ENCODE results near the gene EFHC1. TPM values are rescaled to one million over a fixed set of nuclear protein-coding genes. Genes with fewer than 3 reads are reported as not detected.

Gene EFHC1
- total RNA-seq, 1 experiment from 2014 or later = 13.2 TPM

DNA sequence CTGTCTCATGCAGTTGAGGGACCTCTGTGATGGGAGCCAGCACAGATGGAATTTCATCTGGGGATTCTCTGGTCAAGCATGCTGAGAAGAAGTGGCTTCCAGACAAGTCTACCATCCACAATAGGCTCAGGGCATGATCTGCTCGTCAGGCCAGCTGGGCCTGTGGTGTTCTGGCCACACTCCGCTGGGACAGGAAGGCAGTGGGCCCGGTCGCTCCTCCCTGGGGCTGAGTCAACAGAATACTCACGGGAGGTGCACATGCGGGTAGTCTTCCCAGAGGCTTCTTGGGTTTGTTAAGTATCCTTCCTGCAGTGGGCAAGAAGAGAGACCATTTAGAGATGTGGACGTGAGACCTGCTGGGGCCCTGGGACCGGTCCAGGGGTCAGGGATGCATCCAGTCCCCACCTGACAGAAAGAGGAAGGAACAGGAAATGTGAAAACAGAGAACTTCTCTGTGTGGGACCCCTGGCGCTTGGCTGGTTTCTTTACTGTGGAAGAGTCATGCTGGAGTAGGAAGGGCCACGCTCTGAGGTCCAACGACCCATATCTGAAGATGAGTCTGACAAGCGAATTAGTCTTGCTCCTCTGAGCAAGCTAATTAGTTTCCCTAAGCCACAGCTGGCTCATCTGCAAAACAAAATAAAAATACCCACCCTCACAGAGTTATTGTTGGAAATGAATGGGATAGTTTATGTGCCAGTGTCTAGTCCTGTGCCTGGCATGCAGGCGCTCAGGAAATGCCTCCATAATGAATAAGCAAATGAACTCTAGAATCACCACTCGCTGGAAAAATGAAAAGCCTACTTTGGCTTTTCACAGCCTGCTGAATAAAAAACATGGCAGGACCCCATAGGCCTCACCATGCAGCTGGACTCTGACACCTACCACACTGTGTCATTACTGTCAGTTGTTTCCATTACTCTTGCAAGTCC lies 89.4 kb downstream of the EFHC1 start:
- Histone ChIP-seq H2BK12ac (ENCODE audit: insufficient read length, low read depth, low read length) (no peak overlapping the region), H3K27me3 (ENCODE audit: insufficient read depth, low read length) (no peaks in the 10 kb centered on the region), H3K4ac (ENCODE audit: low read depth, low read length) (no peak overlapping the region), H2BK15ac (ENCODE audit: low read depth, low read length) (no peak overlapping the region), H2AFZ (ENCODE audit: low read length) (no peak overlapping the region), H4K91ac (ENCODE audit: insufficient read length, low read depth, low read length) (no peak overlapping the region), H4K8ac (replicated peaks; ENCODE audit: insufficient read length, low read depth, low read length) (no peak overlapping the region), H3T11ph (ENCODE audit: low read length) (no peak overlapping the region), H4K20me1 (ENCODE audit: control insufficient read depth, insufficient read depth, insufficient read length) (no peaks in the 10 kb centered on the region), H3K14ac (ENCODE audit: insufficient read depth, low read length) (no peak overlapping the region), H3K18ac (ENCODE audit: insufficient read length, low read depth, low read length) (no peak overlapping the region), H3K9me3 (ENCODE audit: control insufficient read depth, low read depth, low read length) (no peaks in the 10 kb centered on the region), H2BK5ac (ENCODE audit: insufficient read length, low read length) (no peak overlapping the region), H2BK20ac (ENCODE audit: low read depth, low read length, poor library complexity, severe bottlenecking) (no peak overlapping the region), H3K79me1 (ENCODE audit: insufficient read depth, low read depth, low read length, poor library complexity, severe bottlenecking) (no peaks in the 10 kb centered on the region), H3K56ac (ENCODE audit: insufficient read length, low read depth, low read length) (no peak overlapping the region), H3K23ac (ENCODE audit: insufficient read length, low read depth, low read length) (no peak overlapping the region), H3K9ac (ENCODE audit: extremely low read depth, insufficient read length, low read length) (no peak overlapping the region), H2AK5ac (ENCODE audit: insufficient read length, low read length) (no peak overlapping the region), H3K79me2 (ENCODE audit: insufficient read depth, low read length) (no peaks in the 10 kb centered on the region), H4K5ac (ENCODE audit: insufficient read length, low read depth, low read length) (no peak overlapping the region), H3K4me1 (ENCODE audit: insufficient read depth, low read length) (peaks cover 7% of the 10 kb centered on the region; the same call in 1 of the 2 replicates), H2BK120ac (ENCODE audit: low read depth, low read length, poor library complexity, severe bottlenecking) (no peak overlapping the region), H3K23me2 (ENCODE audit: insufficient read length, low read depth, low read length, poor library complexity, severe bottlenecking) (no peaks in the 10 kb centered on the region), H3K27ac (ENCODE audit: insufficient read length, low read depth, low read length) (no peak overlapping the region), H3K4me2 (ENCODE audit: insufficient read depth, insufficient read length, low read length) (no peak overlapping the region)
- Mint-ChIP-seq H3K9me3 (no peaks in the 10 kb centered on the region), H3K27ac (peak overlapping the region in 2 of 3 experiments; percentile 70 to 77; a peak in 3 of 7 replicates), H3K27me3 (ENCODE audit: low read depth) (no peaks in the 10 kb centered on the region), H3K36me3 (ENCODE audit: insufficient read depth in 1 of 3, low read depth in 3 of 3) (peaks cover 15 to 61% (median 38%) of the 10 kb centered on the region in 3 experiments; a peak in 6 of 7 replicates), H3K4me1 (peaks cover 35 to 40% of the 10 kb centered on the region in 2 experiments), H3K4me3 (no peak overlapping the region)
- TF ChIP-seq, protein P1, sequence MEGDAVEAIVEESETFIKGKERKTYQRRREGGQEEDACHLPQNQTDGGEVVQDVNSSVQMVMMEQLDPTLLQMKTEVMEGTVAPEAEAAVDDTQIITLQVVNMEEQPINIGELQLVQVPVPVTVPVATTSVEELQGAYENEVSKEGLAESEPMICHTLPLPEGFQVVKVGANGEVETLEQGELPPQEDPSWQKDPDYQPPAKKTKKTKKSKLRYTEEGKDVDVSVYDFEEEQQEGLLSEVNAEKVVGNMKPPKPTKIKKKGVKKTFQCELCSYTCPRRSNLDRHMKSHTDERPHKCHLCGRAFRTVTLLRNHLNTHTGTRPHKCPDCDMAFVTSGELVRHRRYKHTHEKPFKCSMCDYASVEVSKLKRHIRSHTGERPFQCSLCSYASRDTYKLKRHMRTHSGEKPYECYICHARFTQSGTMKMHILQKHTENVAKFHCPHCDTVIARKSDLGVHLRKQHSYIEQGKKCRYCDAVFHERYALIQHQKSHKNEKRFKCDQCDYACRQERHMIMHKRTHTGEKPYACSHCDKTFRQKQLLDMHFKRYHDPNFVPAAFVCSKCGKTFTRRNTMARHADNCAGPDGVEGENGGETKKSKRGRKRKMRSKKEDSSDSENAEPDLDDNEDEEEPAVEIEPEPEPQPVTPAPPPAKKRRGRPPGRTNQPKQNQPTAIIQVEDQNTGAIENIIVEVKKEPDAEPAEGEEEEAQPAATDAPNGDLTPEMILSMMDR (conservative IDR thresholded peaks at IDR 0.05) = no peak
- DNase-seq = no peak
- WGBS (ENCODE audit: extremely low coverage, insufficient read length, low lambda C conversion rate) = no CpG with 5 or more reads among the region's 14 CpGs

Measured in H9 (cell line).